HCT116 (cell line): ENCODE measurements around the gene ARVCF. TPM values are rescaled to one million over a fixed set of nuclear protein-coding genes. Genes with fewer than 3 reads are reported as not detected.

Experiments
- ATAC-seq: fragments of 200-7000 bp; cut with Tn5 transposase; 2 replicates; pipeline ENCODE4 v1.9.1; 2020; ENCODE audit warnings: mild to moderate bottlenecking, moderate library complexity
- BruUV-seq: library from RNA; stranded (reverse); fragments of 400-500 nt; replicated peaks from 2 replicates; lab custom pipeline; 2021; lab: Mats Ljungman, UMichigan
- CTCF ChIA-PET: fragments of 300-600 bp; sonication (Branson Sonifier 250); formaldehyde crosslinking; loops from one replicate; lab custom pipeline; 2021; ENCODE audit warnings: antibody characterized with exemption; lab: Charles Lee
- POLR2A ChIA-PET: fragments of 300-600, 350-600 bp; sonication (Branson Sonifier 250); formaldehyde crosslinking; loops from one replicate; lab custom pipeline; 2021; ENCODE audit warnings: antibody characterized with exemption; lab: Charles Lee
- RAD21 ChIA-PET, 2 experiments: fragments of 300-600 bp; sonication (Branson Sonifier 250); formaldehyde crosslinking; loops; one replicate each; lab custom pipeline; 2023; ENCODE audit warnings: low total read pairs in 2 of 2; ENCODE audit not compliant: uncharacterized antibody in 2 of 2, unreplicated experiment in 2 of 2, low non-redundant PET in 1 of 2; lab: Charles Lee
- DNase-seq: peaks from one replicate; pipeline ENCODE4 v3.0.0-alpha.2; 2010; ENCODE audit warnings: low read depth, low spot score
- H2AFZ ChIP-seq: fragments of 200-600 bp; shearing (Covaris generic), sonication (generic); 2 replicates; pipeline ENCODE4 v1.6.1; 2017; ENCODE audit warnings: low read depth, mixed run types, mixed read lengths, antibody characterized with exemption, low read length; ENCODE audit not compliant: poor library complexity, severe bottlenecking
- H3K27ac ChIP-seq: 2 replicates; pipeline ENCODE4 v1.5.1; 2012; ENCODE audit warnings: low read depth, low read length
- H3K27me3 ChIP-seq: fragments of 200-600 bp; sonication (generic); 2 replicates; pipeline ENCODE4 v1.6.1; 2016; ENCODE audit warnings: mixed run types, low read length, mixed read lengths; ENCODE audit not compliant: insufficient read depth
- H3K36me3 ChIP-seq, 2 experiments: fragments of 200-500 bp in 1 of 2; fragments of 200-600 bp in 1 of 2; sonication (Bioruptor generic) in 1 of 2; sonication (generic) in 1 of 2; 2 replicates each; pipeline versions ENCODE4 v1.5.1 to v1.6.1; 2014 to 2016; ENCODE audit warnings: low read length in 2 of 2, inconsistent platforms in 1 of 2, mixed read lengths in 1 of 2, mixed run types in 1 of 2; ENCODE audit not compliant: insufficient read depth in 2 of 2, control insufficient read depth in 1 of 2
- H3K4me1 ChIP-seq, 2 experiments: fragments of 200-600 bp in 1 of 2; sonication (generic) in 1 of 2; 2 replicates each; pipeline versions ENCODE4 v1.5.1 to v1.6.1; 2012 to 2017; ENCODE audit warnings: low read length in 2 of 2, inconsistent platforms in 1 of 2, mild to moderate bottlenecking in 1 of 2, mixed read lengths in 1 of 2, mixed run types in 1 of 2, moderate library complexity in 1 of 2; ENCODE audit not compliant: insufficient read depth in 2 of 2, control insufficient read depth in 1 of 2
- H3K4me2 ChIP-seq: fragments of 200-600 bp; sonication (generic); 2 replicates; pipeline ENCODE4 v1.6.1; 2017; ENCODE audit warnings: mixed run types, low read length, mixed read lengths
- H3K4me3 ChIP-seq, 2 experiments: fragments of 200-600 bp in 1 of 2; sonication (generic) in 1 of 2; replicated peaks in 1 of 2; 2 replicates each; pipeline ENCODE4 v1.5.1; 2011 to 2016; ENCODE audit warnings: low read length in 2 of 2, control low read depth in 1 of 2, low read depth in 1 of 2, mild to moderate bottlenecking in 1 of 2, mixed read lengths in 1 of 2, mixed run types in 1 of 2
- H3K79me2 ChIP-seq: fragments of 200-600 bp; sonication (generic); 2 replicates; pipeline ENCODE4 v1.6.1; 2017; ENCODE audit warnings: mild to moderate bottlenecking, mixed run types, low read length, moderate library complexity, mixed read lengths; ENCODE audit not compliant: insufficient read depth
- H3K9ac ChIP-seq: fragments of 200-600 bp; sonication (generic); 2 replicates; pipeline ENCODE4 v1.6.1; 2016; ENCODE audit warnings: low read length, mixed read lengths
- H3K9me2 ChIP-seq: fragments of 200-600 bp; sonication (generic), shearing (Covaris generic); 2 replicates; pipeline ENCODE4 v1.6.1; 2017; ENCODE audit warnings: mixed run types, mild to moderate bottlenecking, moderate library complexity; ENCODE audit not compliant: insufficient read depth
- H3K9me3 ChIP-seq, 2 experiments: fragments of 200-500 bp in 1 of 2; fragments of 200-600 bp in 1 of 2; sonication (Bioruptor generic) in 1 of 2; sonication (generic) in 1 of 2; 2 replicates each; pipeline ENCODE4 v1.6.1; 2014 to 2017; ENCODE audit warnings: low read length in 2 of 2, mixed read lengths in 2 of 2, inconsistent platforms in 1 of 2, low read depth in 1 of 2, mild to moderate bottlenecking in 1 of 2, mixed run types in 1 of 2, moderate library complexity in 1 of 2; ENCODE audit not compliant: control insufficient read depth in 1 of 2, insufficient read depth in 1 of 2
- H4K20me1 ChIP-seq: fragments of 200-600 bp; sonication (generic), shearing (Covaris generic); 2 replicates; pipeline ENCODE4 v1.6.1; 2017; ENCODE audit warnings: mixed run types, mild to moderate bottlenecking, moderate library complexity; ENCODE audit not compliant: insufficient read depth
- CTCF ChIP-seq, 3 experiments: fragments of 200-600 bp in 1 of 3; sonication (generic) in 1 of 3; IDR thresholded peaks in 2 of 3; conservative IDR thresholded peaks in 1 of 3; 2 replicates each; pipeline ENCODE4 v1.5.1; 2012 to 2017; ENCODE audit warnings: low read depth in 2 of 3, low read length in 2 of 3, antibody characterized with exemption in 1 of 3, borderline replicate concordance in 1 of 3, control low read depth in 1 of 3, mild to moderate bottlenecking in 1 of 3, mixed read lengths in 1 of 3, mixed run types in 1 of 3, moderate library complexity in 1 of 3; ENCODE audit not compliant: insufficient read depth in 1 of 3
- ELF1 ChIP-seq: IDR thresholded peaks from 2 replicates; pipeline ENCODE4 v1.6.1; 2012; ENCODE audit warnings: low read depth, borderline replicate concordance
- FOSL1 ChIP-seq: IDR thresholded peaks from 2 replicates; pipeline ENCODE4 v1.6.1; 2012; ENCODE audit warnings: low read depth
- POLR2A ChIP-seq: IDR thresholded peaks from 2 replicates; pipeline ENCODE4 v1.7.0; 2011; ENCODE audit warnings: borderline replicate concordance; ENCODE audit not compliant: insufficient read depth, insufficient read length; ENCODE audit errors: extremely low read depth
- RAD21 ChIP-seq: IDR thresholded peaks from 2 replicates; pipeline ENCODE4 v1.6.1; 2012; ENCODE audit warnings: low read depth, mild to moderate bottlenecking
- REST ChIP-seq: IDR thresholded peaks from 2 replicates; pipeline ENCODE4 v1.6.1; 2012; ENCODE audit warnings: low read depth
- SIN3A ChIP-seq: IDR thresholded peaks from 2 replicates; pipeline ENCODE4 v1.6.1; 2012; ENCODE audit warnings: low read depth
- SRF ChIP-seq: IDR thresholded peaks from 2 replicates; pipeline ENCODE4 v1.6.1; 2012; ENCODE audit warnings: low read depth
- TCF7L2 ChIP-seq: IDR thresholded peaks from 2 replicates; pipeline ENCODE4 v1.7.0; 2011; ENCODE audit warnings: borderline replicate concordance, inconsistent platforms; ENCODE audit not compliant: insufficient read depth, insufficient read length; ENCODE audit errors: extremely low read depth
- intact Hi-C: fragments of 100-400 bp; cut with micrococcal nuclease; formaldehyde crosslinking; loops from 2 replicates; pipeline ENCODE4 v1.10.0; 2022
- total RNA-seq: library from RNA; stranded (reverse); gene quantifications from one replicate; pipeline ENCODE4 v1.2.1, GENCODE V29; 2021; ENCODE audit not compliant: unreplicated experiment

ARVCF gene
- total RNA-seq, 1 experiment from 2014 or later: 42.8 TPM

GRCh38 chr22:20014526-20015186, 2.0 kb downstream of the ARVCF start (continued):
- TF ChIP-seq CTCF (IDR thresholded peaks at IDR 0.05 in 2 of 3, conservative IDR thresholded peaks at IDR 0.05 in 1 of 3; ENCODE audit: borderline replicate concordance in 1 of 3, insufficient read depth in 1 of 3, low read depth in 2 of 3, low read length in 2 of 3) (no peak; a peak in 1 of 6 replicates), TCF7L2 (no peak)

- H3K9me3 ChIP-seq: no peaks in the 10 kb centered on the region
Measured at GRCh38 chr22:20013382-20013871, 3.2 kb downstream of the ARVCF start.

More at GRCh38 chr22:20013382-20013871, 3.2 kb downstream of the ARVCF start:
- Histone ChIP-seq H3K9me2 (no peaks in the 10 kb centered on the region), H3K27me3 (no peaks in the 10 kb centered on the region), H3K4me3 (no peak overlapping the region), H3K27ac (no peak overlapping the region), H3K79me2 (no peaks in the 10 kb centered on the region), H3K36me3 (no peaks in the 10 kb centered on the region), H3K4me1 (peaks cover 17 to 28% of the 10 kb centered on the region in 2 experiments; a peak in 3 of 4 replicates), H3K9ac (no peak overlapping the region), H4K20me1 (no peaks in the 10 kb centered on the region), H3K4me2 (no peak overlapping the region), H2AFZ (no peak overlapping the region)
- DNase-seq (no peak), ATAC-seq (no peak)
- CTCF ChIA-PET: interaction anchor here (1.0 to 1.8 kb wide), 4 partner anchors 39 to 282 kb away, joined by 3 to 7 read pairs (median 4); no protein-coding TSS in a partner anchor
- BruUV-seq: no TSS peak
- intact Hi-C loops: loop anchor here (5.0 kb wide), 1 partner anchor 41 kb away; no protein-coding TSS in a partner anchor
- POLR2A ChIA-PET: no interaction called here
- RAD21 ChIA-PET: interaction anchor here in 1 of 2 experiments (0.5 kb wide), 1 partner anchor 103 kb away, joined by 4 read pairs; no protein-coding TSS in a partner anchor
- TF ChIP-seq CTCF (IDR thresholded peaks at IDR 0.05 in 2 of 3, conservative IDR thresholded peaks at IDR 0.05 in 1 of 3; ENCODE audit: borderline replicate concordance in 1 of 3, insufficient read depth in 1 of 3, low read depth in 2 of 3, low read length in 2 of 3) (peak; percentile 56 to 69 (median 57); a peak in 5 of 6 replicates), ELF1 (no peak), RAD21 (peak; percentile 66), POLR2A (no peak), REST (no peak), FOSL1 (no peak), SRF (no peak), SIN3A (no peak)
